ENCODE measurements around the gene KLF1.

- TF ChIP-seq YY1 (IDR thresholded peaks at IDR 0.05; ENCODE audit: insufficient read depth, insufficient read length) (no peak), SUZ12 (IDR thresholded peaks at IDR 0.05; ENCODE audit: extremely low read depth, insufficient read depth, insufficient read length) (no peak), ZNF274 (IDR thresholded peaks at IDR 0.05; ENCODE audit: low read depth, low read length) (no peak)
Measured at GRCh38 chr19:12921047-12921446, 34.0 kb upstream of the KLF1 start.
